IMR-90 (cell line): ENCODE results near the gene IP6K1. TPM values are rescaled to one million over a fixed set of nuclear protein-coding genes. Genes with fewer than 3 reads are reported as not detected.

Experiments used
- ATAC-seq: fragments of 200-7000 bp; cut with Tn5 transposase; 2 replicates; pipeline ENCODE4 v1.9.1; 2020; ENCODE audit warnings: low read depth, mild to moderate bottlenecking, moderate library complexity
- BruUV-seq: library from RNA; stranded (reverse); fragments of 400-500 nt; replicated peaks from 2 replicates; lab custom pipeline; 2021; lab: Mats Ljungman, UMichigan
- CTCF ChIA-PET: fragments of 300-600 bp; formaldehyde crosslinking; extraction: SDS; loops from one replicate; lab custom pipeline; 2021; ENCODE audit warnings: antibody characterized with exemption; lab: Yijun Ruan, JAX
- POLR2A ChIA-PET: fragments of 300-600 bp; sonication (Branson Sonifier 250); formaldehyde crosslinking; loops from one replicate; lab custom pipeline; 2022; ENCODE audit warnings: antibody characterized with exemption; ENCODE audit not compliant: unreplicated experiment; lab: Charles Lee
- DNase-seq: peaks from one replicate; pipeline ENCODE4 v3.0.0; 2013
- H2AFZ ChIP-seq: replicated peaks from 2 replicates; pipeline ENCODE3; 2013; ENCODE audit warnings: low read length, mild to moderate bottlenecking; ENCODE audit not compliant: poor library complexity
- H2AK5ac ChIP-seq: 2 replicates; pipeline ENCODE4 v1.6.1; 2013; ENCODE audit warnings: low read depth, low read length, inconsistent platforms
- H2AK9ac ChIP-seq: replicated peaks from 2 replicates; pipeline ENCODE3; 2013; ENCODE audit warnings: mild to moderate bottlenecking, low read depth, low read length, moderate library complexity; ENCODE audit not compliant: poor library complexity
- H2BK120ac ChIP-seq: 2 replicates; pipeline ENCODE4 v1.6.1; 2013; ENCODE audit warnings: low read depth, low read length, inconsistent platforms
- H2BK15ac ChIP-seq: 3 replicates; pipeline ENCODE4 v1.6.1; 2013; ENCODE audit warnings: low read depth, low read length, inconsistent platforms
- H2BK20ac ChIP-seq: 2 replicates; pipeline ENCODE4 v1.6.1; 2013; ENCODE audit warnings: low read depth, mild to moderate bottlenecking, inconsistent platforms, low read length, moderate library complexity
- H2BK5ac ChIP-seq: 2 replicates; pipeline ENCODE4 v1.6.1; 2013; ENCODE audit warnings: mild to moderate bottlenecking, low read depth, low read length, inconsistent platforms; ENCODE audit not compliant: poor library complexity, severe bottlenecking
- H3K14ac ChIP-seq: replicated peaks from 2 replicates; pipeline ENCODE4 v1.6.1; 2013; ENCODE audit warnings: low read depth, low read length, inconsistent platforms
- H3K18ac ChIP-seq: 2 replicates; pipeline ENCODE4 v1.6.1; 2013; ENCODE audit warnings: low read depth, low read length, control low read depth
- H3K23ac ChIP-seq: 2 replicates; pipeline ENCODE4 v1.6.1; 2013; ENCODE audit warnings: low read depth, low read length, inconsistent platforms
- H3K27ac ChIP-seq: 2 replicates; pipeline ENCODE4 v1.5.1; 2013; ENCODE audit warnings: mild to moderate bottlenecking, control low read depth, low read length; ENCODE audit not compliant: insufficient read depth
- H3K27me3 ChIP-seq: 2 replicates; pipeline ENCODE4 v1.6.1; 2013; ENCODE audit warnings: low read length; ENCODE audit not compliant: control insufficient read depth, insufficient read depth
- H3K36me3 ChIP-seq: 2 replicates; pipeline ENCODE4 v1.6.1; 2013; ENCODE audit warnings: low read length, mixed read lengths; ENCODE audit not compliant: control insufficient read depth, insufficient read depth
- H3K4ac ChIP-seq: 2 replicates; pipeline ENCODE4 v1.6.1; 2013; ENCODE audit warnings: low read depth, low read length, inconsistent platforms
- H3K4me1 ChIP-seq: 2 replicates; pipeline ENCODE4 v1.6.1; 2013; ENCODE audit warnings: low read length, mixed read lengths; ENCODE audit not compliant: control insufficient read depth, insufficient read depth
- H3K4me2 ChIP-seq: 2 replicates; pipeline ENCODE4 v1.6.1; 2013; ENCODE audit warnings: low read depth, mild to moderate bottlenecking, control low read depth, low read length, moderate library complexity
- H3K4me3 ChIP-seq: 2 replicates; pipeline ENCODE4 v1.5.1; 2013; ENCODE audit warnings: low read depth, mild to moderate bottlenecking, control low read depth, low read length, moderate library complexity; ENCODE audit not compliant: insufficient read depth
- H3K56ac ChIP-seq: 2 replicates; pipeline ENCODE4 v1.6.1; 2013; ENCODE audit warnings: low read length, inconsistent platforms; ENCODE audit not compliant: insufficient read depth; ENCODE audit errors: extremely low read depth
- H3K79me1 ChIP-seq, 2 experiments: 2 replicates each; pipeline ENCODE4 v1.6.1; 2013; ENCODE audit warnings: low read length in 2 of 2, inconsistent platforms in 1 of 2, low read depth in 1 of 2
- H3K9ac ChIP-seq: 2 replicates; pipeline ENCODE4 v1.6.1; 2013; ENCODE audit warnings: low read depth, low read length, control low read depth
- H3K9me1 ChIP-seq: 2 replicates; pipeline ENCODE4 v1.6.1; 2013; ENCODE audit warnings: low read length, inconsistent platforms; ENCODE audit not compliant: insufficient read depth
- H3K9me3 ChIP-seq: 2 replicates; pipeline ENCODE4 v1.6.1; 2013; ENCODE audit warnings: low read length; ENCODE audit not compliant: control insufficient read depth, insufficient read depth
- H4K20me1 ChIP-seq: 2 replicates; pipeline ENCODE4 v1.6.1; 2013; ENCODE audit warnings: low read length, inconsistent platforms; ENCODE audit not compliant: insufficient read depth
- H4K5ac ChIP-seq: 2 replicates; pipeline ENCODE4 v1.6.1; 2013; ENCODE audit warnings: mild to moderate bottlenecking, low read depth, low read length, control low read depth
- H4K8ac ChIP-seq, 2 experiments: 2 replicates each; pipeline ENCODE4 v1.6.1; 2013; ENCODE audit warnings: low read depth in 2 of 2, low read length in 2 of 2, control low read depth in 1 of 2, inconsistent platforms in 1 of 2
- H4K91ac ChIP-seq: 2 replicates; pipeline ENCODE4 v1.6.1; 2013; ENCODE audit warnings: low read depth, low read length, inconsistent platforms; ENCODE audit not compliant: insufficient read depth
- CHD1 ChIP-seq: IDR thresholded peaks from 2 replicates; pipeline ENCODE4 v1.6.1; 2012; ENCODE audit warnings: low read depth, low read length, improper control_type of control experiment
- ELK1 ChIP-seq: fragments of 150-350 bp; IDR thresholded peaks from 2 replicates; pipeline ENCODE4 v1.6.1; 2016; ENCODE audit warnings: low read depth, mild to moderate bottlenecking, low read length, moderate library complexity, borderline replicate concordance
- MAFK ChIP-seq: IDR thresholded peaks from 2 replicates; pipeline ENCODE4 v1.6.1; 2012; ENCODE audit warnings: low read depth, low read length, improper control_type of control experiment
- MAZ ChIP-seq: IDR thresholded peaks from 2 replicates; pipeline ENCODE4 v1.6.1; 2012; ENCODE audit warnings: low read depth, mild to moderate bottlenecking, low read length, improper control_type of control experiment, moderate library complexity, borderline replicate concordance
- RAD21 ChIP-seq: IDR thresholded peaks from 2 replicates; pipeline ENCODE4 v1.6.1; 2012; ENCODE audit warnings: low read length, improper control_type of control experiment
- RCOR1 ChIP-seq: IDR thresholded peaks from 2 replicates; pipeline ENCODE4 v1.6.1; 2012; ENCODE audit warnings: mild to moderate bottlenecking, low read length, improper control_type of control experiment; ENCODE audit not compliant: insufficient replicate concordance
- SMC3 ChIP-seq: fragments of 150-350 bp; IDR thresholded peaks from 2 replicates; pipeline ENCODE4 v1.6.1; 2016; ENCODE audit warnings: low read depth, mild to moderate bottlenecking, antibody characterized with exemption, low read length, moderate library complexity
- WGBS, 2 experiments: methylation state at CpG; one replicate each; pipeline versions ENCODE4 v1.1.5 to v1.1.7; 2013; ENCODE audit warnings: missing lambda C conversion rate in 2 of 2; ENCODE audit not compliant: insufficient read length in 1 of 2; ENCODE audit errors: extremely low coverage in 2 of 2; 5-methylcytosine and 5-hydroxymethylcytosine counted together
- dilution Hi-C: fragments of 300-500 bp; cut with HindIII; formaldehyde crosslinking; loops from one replicate; pipeline ENCODE4 v1.14.3; 2018; ENCODE audit warnings: low sequenced_read_pairs; ENCODE audit not compliant: unreplicated experiment
- in situ Hi-C: fragments of 300-500 bp; cut with MboI; formaldehyde crosslinking; loops from 3 replicates; pipeline ENCODE4 v1.14.3; 2019; ENCODE audit warnings: low sequenced_read_pairs, inconsistent platforms, mixed read lengths
- intact Hi-C: fragments of 100-400 bp; cut with micrococcal nuclease; formaldehyde crosslinking; loops from 2 replicates; pipeline ENCODE4 v1.10.0; 2022
- polyA plus RNA-seq, 3 experiments: library from polyadenylated mRNA; depleted of rRNA; stranded (reverse); fragments of >200 nt; gene quantifications; 2 replicates each; pipeline ENCODE4 v1.2.3, GENCODE V29; 2012; ENCODE audit warnings: low replicate concordance in 1 of 3
- total RNA-seq: library from RNA; depleted of rRNA; stranded (reverse); fragments of >200 nt; gene quantifications from 2 replicates; pipeline ENCODE4 v1.2.3, GENCODE V29; 2012

Gene IP6K1
- total and polyA plus RNA-seq, 2 of the 4 experiments (the other 2 are of a cell fraction) = 28.3 to 28.7 TPM

DNA sequence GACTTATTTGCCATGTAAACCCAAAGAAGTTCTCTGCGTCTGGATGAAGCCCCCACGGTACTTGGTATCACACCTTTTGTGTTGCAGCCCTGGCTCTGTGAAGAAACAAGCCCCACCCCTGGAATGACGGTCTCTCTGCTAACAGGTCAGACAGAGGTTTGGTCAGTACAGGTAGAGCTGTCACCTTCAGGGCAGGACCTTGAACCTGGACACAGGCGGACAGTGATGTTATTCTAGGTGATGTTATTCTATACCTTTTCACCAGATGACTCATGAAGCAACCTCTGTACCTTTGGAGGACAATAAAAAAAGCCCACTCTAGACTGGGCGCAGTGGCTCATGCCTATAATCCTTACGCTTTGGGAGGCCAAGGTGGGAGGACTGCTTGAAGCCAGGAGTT is 51.6 kb downstream of the IP6K1 start:
- no peak overlapping the region for H3K23ac ChIP-seq
- ATAC-seq (no peak), DNase-seq (no peak)
- no peak overlapping the region for H2BK5ac ChIP-seq
- no peak overlapping the region for H3K56ac ChIP-seq
- H3K4ac ChIP-seq = no peak overlapping the region
- WGBS, 2 experiments = no CpG with 5 or more reads among the region's 6 CpGs
- H3K9me1 ChIP-seq = peaks cover 18% of the 10 kb centered on the region
- no peak overlapping the region for H2AFZ ChIP-seq
- H3K18ac ChIP-seq = no peak overlapping the region
- H2AK9ac ChIP-seq = no peak overlapping the region
- peaks cover 53% of the 10 kb centered on the region for H3K36me3 ChIP-seq
- H4K8ac ChIP-seq = no peak overlapping the region
- POLR2A ChIA-PET = no interaction called here
- in situ Hi-C loops (no loop called here), dilution Hi-C loops (no loop called here), intact Hi-C loops (no loop called here)
- no peak overlapping the region for H4K5ac ChIP-seq
- no peak overlapping the region for H2AK5ac ChIP-seq
- H3K27ac ChIP-seq = no peak overlapping the region
- no peak overlapping the region for H3K14ac ChIP-seq
- no peak overlapping the region for H4K91ac ChIP-seq
- CTCF ChIA-PET = no interaction called here
- no peak overlapping the region for H2BK15ac ChIP-seq
- no peak overlapping the region for H2BK20ac ChIP-seq
- H3K4me1 ChIP-seq = no peaks in the 10 kb centered on the region
- peaks cover 19% of the 10 kb centered on the region; the same call in 1 of the 2 replicates for H4K20me1 ChIP-seq
- H3K9ac ChIP-seq = no peak overlapping the region
- BruUV-seq = no TSS peak
- H3K27me3 ChIP-seq = no peaks in the 10 kb centered on the region
- no peak overlapping the region for H2BK120ac ChIP-seq
- H3K79me1 ChIP-seq = peaks cover 13 to 59% of the 10 kb centered on the region in 2 experiments
- H3K4me3 ChIP-seq = no peak overlapping the region
- TF ChIP-seq RCOR1 = no peak
- no peak for TF ChIP-seq CHD1
- no peak for TF ChIP-seq RAD21
- no peak for TF ChIP-seq MAZ
- no peak for TF ChIP-seq SMC3
- TF ChIP-seq ELK1 = no peak
- TF ChIP-seq MAFK = no peak
- no peaks in the 10 kb centered on the region for H3K9me3 ChIP-seq
- no peak overlapping the region for H3K4me2 ChIP-seq
